Pancreas (tissue), 10 donors: ENCODE results near the gene PTTG1IP. TPM values are rescaled to one million over a fixed set of nuclear protein-coding genes. Genes with fewer than 3 reads are reported as not detected.

Experiments
- ATAC-seq, 4 donors: fragments of 200-7000 bp; cut with Tn5 transposase; one replicate each; pipeline versions ENCODE4 v1.8.0 to v1.9.1; 2020; ENCODE audit warnings: mild to moderate bottlenecking in 4 of 4, moderate library complexity in 4 of 4
- DNase-seq, 6 donors: peaks; one replicate each; pipeline ENCODE4 v3.0.0-alpha.2; 2020
- FAIRE-seq: peaks from 2 replicates; lab custom pipeline; 2012; peaks lifted over from hg19 to GRCh38; lab: Jason Lieb, UNC
- H3K27ac ChIP-seq, 4 donors: fragments of 200-600 bp; sonication (generic); 1 replicate in 3 of 4; 2 replicates in 1 of 4; pipeline versions ENCODE4 v1.5.0 to v1.8.0; 2020
- H3K27me3 ChIP-seq, 4 donors: fragments of 200-600 bp; one replicate each; pipeline ENCODE4 v1.8.0; 2021
- H3K36me3 ChIP-seq, 3 donors: fragments of 200-600 bp; sonication (generic) in 1 of 3; one replicate each; pipeline versions ENCODE4 v1.5.0 to v1.8.0; 2020 to 2021
- H3K4me1 ChIP-seq, 3 donors: fragments of 200-600 bp; one replicate each; pipeline ENCODE4 v1.8.0; 2021
- H3K4me3 ChIP-seq, 4 donors: fragments of 200-600 bp; sonication (generic) in 2 of 4; one replicate each; pipeline versions ENCODE4 v1.5.0 to v1.8.0; 2020 to 2021
- H3K9me3 ChIP-seq, 4 donors: fragments of 200-600 bp; one replicate each; pipeline ENCODE4 v1.8.0; 2021
- WGBS, 2 donors: extraction: QIAGEN DNeasy Blood & Tissue Kit; methylation state at CpG; one replicate each; pipeline ENCODE4 v1.1.7; 2013; 5-methylcytosine and 5-hydroxymethylcytosine counted together
- intact Hi-C, 3 donors: fragments of 100-400 bp; cut with DNase I; formaldehyde crosslinking; loops; one replicate each; pipeline versions ENCODE4 v1.11.1 to v1.14.2; 2022
- polyA plus RNA-seq, 2 donors: library from polyadenylated mRNA; stranded (reverse); fragments of 200-250 nt; gene quantifications; one replicate each; pipeline ENCODE4 v1.2.3, GENCODE V29; 2013
- total RNA-seq, 6 donors: library from RNA; stranded (reverse); fragmentation: NEBNext Ultra II Directional in 4 of 6; extraction: Animal tissue kit (Norgen Biotek cat#: 25700) in 4 of 6; gene quantifications; one replicate each; pipeline versions ENCODE4 v1.2.1 to v1.2.4, GENCODE V29; 2021 to 2023
- TF ChIP-seq, protein P1 (sequence below), 4 donors: fragments of 200-600 bp; sonication (generic) in 3 of 4; IDR thresholded peaks; one replicate each; pipeline versions ENCODE4 v1.5.0 to v1.8.0; 2021; ENCODE audit warnings: antibody characterized with exemption in 4 of 4
- donor health status: healthy with polysubstance abuse.
- donor health status: DM: no; HTN: no; CAD: no; lungs with moderate emphysema.
- donor health status: DM: no; HTN: no; CAD: no.
- donor health status: control.
- donor health status: control.
- donor health status: Bipolar disorder and iron deficiency.
- donor health status: DM: yes; HTN: yes; CAD: no.
- donor health status: DM: no; HTN: no; CAD: no.
- donor health status: DM: no; HTN: no; CAD: no.
- donor health status: DM: yes; HTN: yes; CAD: no.

PTTG1IP gene
- total and polyA plus RNA-seq, 8 donors: 44.9 to 118 (median 60.6) TPM

- Histone ChIP-seq H3K9me3 (no peaks in the 10 kb centered on the region), H3K4me1 (peaks cover 6 to 16% (median 9%) of the 10 kb centered on the region in 3 donors), H3K4me3 (no peak overlapping the region), H3K27ac (no peak overlapping the region), H3K36me3 (no peaks in the 10 kb centered on the region), H3K27me3 (no peaks in the 10 kb centered on the region)
- DNase-seq (no peak), ATAC-seq (no peak), FAIRE-seq (no peak)
- intact Hi-C loops: no loop called here
- TF ChIP-seq, protein P1, sequence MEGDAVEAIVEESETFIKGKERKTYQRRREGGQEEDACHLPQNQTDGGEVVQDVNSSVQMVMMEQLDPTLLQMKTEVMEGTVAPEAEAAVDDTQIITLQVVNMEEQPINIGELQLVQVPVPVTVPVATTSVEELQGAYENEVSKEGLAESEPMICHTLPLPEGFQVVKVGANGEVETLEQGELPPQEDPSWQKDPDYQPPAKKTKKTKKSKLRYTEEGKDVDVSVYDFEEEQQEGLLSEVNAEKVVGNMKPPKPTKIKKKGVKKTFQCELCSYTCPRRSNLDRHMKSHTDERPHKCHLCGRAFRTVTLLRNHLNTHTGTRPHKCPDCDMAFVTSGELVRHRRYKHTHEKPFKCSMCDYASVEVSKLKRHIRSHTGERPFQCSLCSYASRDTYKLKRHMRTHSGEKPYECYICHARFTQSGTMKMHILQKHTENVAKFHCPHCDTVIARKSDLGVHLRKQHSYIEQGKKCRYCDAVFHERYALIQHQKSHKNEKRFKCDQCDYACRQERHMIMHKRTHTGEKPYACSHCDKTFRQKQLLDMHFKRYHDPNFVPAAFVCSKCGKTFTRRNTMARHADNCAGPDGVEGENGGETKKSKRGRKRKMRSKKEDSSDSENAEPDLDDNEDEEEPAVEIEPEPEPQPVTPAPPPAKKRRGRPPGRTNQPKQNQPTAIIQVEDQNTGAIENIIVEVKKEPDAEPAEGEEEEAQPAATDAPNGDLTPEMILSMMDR (IDR thresholded peaks at IDR 0.05): no peak
- 90 to 91% methylated on average over 9 of the region's 9 CpGs for WGBS, 2 donors
Observed at GRCh38 chr21:44909719-44910118, 36.2 kb upstream of the PTTG1IP start.

DNA sequence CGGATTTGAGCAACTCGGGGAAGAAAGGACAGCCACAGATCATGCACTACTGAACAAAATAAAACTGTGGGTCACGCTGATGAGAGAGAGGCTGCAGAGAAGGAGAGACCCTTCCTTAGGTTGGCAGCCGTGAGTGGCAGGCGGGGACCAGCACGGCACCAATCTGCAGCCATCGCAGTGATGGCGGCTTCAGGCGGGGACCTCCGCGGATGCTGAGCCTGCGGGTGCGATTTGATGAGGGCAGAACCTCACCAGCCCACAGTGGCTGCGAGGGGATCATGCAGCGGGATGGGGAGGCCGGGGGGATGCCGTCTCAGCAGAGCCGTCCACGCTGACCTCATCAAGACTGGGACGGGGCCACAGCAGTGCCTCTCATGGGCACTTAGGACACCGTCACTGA, 35.4 kb upstream of the PTTG1IP start:
- FAIRE-seq: no peak
- Histone ChIP-seq H3K4me3 (no peak overlapping the region), H3K4me1 (peaks cover 6 to 16% (median 9%) of the 10 kb centered on the region in 3 donors), H3K27me3 (no peaks in the 10 kb centered on the region), H3K27ac (no peak overlapping the region), H3K9me3 (no peaks in the 10 kb centered on the region), H3K36me3 (no peaks in the 10 kb centered on the region)
- intact Hi-C loops: no loop called here
- peak in 1 of 6 donors; percentile 42 for DNase-seq
- no peak for ATAC-seq
- WGBS, 2 donors: 79 to 92% methylated on average over 21 of the region's 21 CpGs
- TF ChIP-seq, protein P1 (IDR thresholded peaks at IDR 0.05): no peak

GRCh38 chr21:44907966-44908895, 34.7 kb upstream of the PTTG1IP start:
- Histone ChIP-seq H3K9me3 (no peaks in the 10 kb centered on the region), H3K4me1 (peaks cover 6 to 16% (median 9%) of the 10 kb centered on the region in 3 donors), H3K27ac (peak overlapping the region in 1 of 4 donors; percentile 10), H3K36me3 (no peaks in the 10 kb centered on the region), H3K4me3 (no peak overlapping the region), H3K27me3 (no peaks in the 10 kb centered on the region)
- DNase-seq (peak in 1 of 6 donors; percentile 45), FAIRE-seq (no peak), ATAC-seq (peak in 2 of 4 donors; percentile 13 to 24)
- intact Hi-C loops: no loop called here
- 50 to 57% methylated on average over 25 of the region's 25 CpGs for WGBS, 2 donors
- TF ChIP-seq, protein P1 (IDR thresholded peaks at IDR 0.05): no peak

DNA sequence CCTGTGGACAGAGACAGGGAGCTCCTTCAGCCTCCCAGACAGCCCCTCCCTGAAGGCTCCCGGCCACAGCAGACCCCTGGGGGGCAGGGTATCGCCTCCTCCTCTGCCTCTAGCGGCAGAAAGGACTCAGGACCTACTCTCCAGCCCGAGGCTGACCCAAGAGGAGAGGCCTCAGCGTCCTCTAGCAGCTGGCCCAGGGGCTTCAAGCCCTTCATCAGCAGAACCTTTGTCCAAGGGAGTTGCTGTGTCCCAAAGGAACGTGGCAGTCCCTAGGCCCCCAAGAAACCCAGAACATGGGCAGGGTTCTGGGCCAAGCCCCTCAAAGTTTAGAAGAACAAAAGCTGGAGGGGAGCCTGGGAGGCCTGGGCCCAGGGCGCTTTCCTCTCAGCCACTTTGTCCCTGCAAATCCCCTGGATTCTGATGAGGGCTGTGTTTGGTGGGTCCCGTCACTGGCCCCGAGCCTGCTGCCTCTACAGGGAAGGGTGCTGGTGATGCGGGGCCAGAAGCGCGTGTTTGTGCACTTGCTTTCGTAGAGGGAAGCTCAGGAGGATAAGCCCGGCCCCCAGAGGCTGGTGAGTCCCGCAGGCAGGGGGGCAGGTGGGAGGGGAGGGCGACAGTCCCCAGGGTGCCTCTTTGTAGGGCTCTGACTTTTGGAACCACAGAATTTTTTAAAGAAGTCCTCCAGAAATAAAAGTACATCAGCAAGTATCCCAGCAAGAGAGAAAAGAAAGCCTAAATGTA, 33.9 kb upstream of the PTTG1IP start:
- H3K27me3 ChIP-seq: no peaks in the 10 kb centered on the region
- peaks cover 6 to 16% (median 9%) of the 10 kb centered on the region in 3 donors for H3K4me1 ChIP-seq
- H3K4me3 ChIP-seq: no peak overlapping the region
- no peak for FAIRE-seq
- WGBS, 2 donors: 64 to 74% methylated on average over 16 of the region's 16 CpGs
- H3K9me3 ChIP-seq: no peaks in the 10 kb centered on the region
- TF ChIP-seq, protein P1 (IDR thresholded peaks at IDR 0.05): no peak
- intact Hi-C loops: no loop called here
- ATAC-seq: no peak
- H3K27ac ChIP-seq: peak overlapping the region in 1 of 4 donors; percentile 10
- DNase-seq: peak in 1 of 6 donors; percentile 49
- H3K36me3 ChIP-seq: no peaks in the 10 kb centered on the region
